ENCODE measurements around the gene STK24. TPM values are rescaled to one million over a fixed set of nuclear protein-coding genes. Genes with fewer than 3 reads are reported as not detected.

STK24 gene
- polyA plus RNA-seq, 1 of the 3 experiments (the other 2 are of a cell fraction): 30.5 TPM

DNA sequence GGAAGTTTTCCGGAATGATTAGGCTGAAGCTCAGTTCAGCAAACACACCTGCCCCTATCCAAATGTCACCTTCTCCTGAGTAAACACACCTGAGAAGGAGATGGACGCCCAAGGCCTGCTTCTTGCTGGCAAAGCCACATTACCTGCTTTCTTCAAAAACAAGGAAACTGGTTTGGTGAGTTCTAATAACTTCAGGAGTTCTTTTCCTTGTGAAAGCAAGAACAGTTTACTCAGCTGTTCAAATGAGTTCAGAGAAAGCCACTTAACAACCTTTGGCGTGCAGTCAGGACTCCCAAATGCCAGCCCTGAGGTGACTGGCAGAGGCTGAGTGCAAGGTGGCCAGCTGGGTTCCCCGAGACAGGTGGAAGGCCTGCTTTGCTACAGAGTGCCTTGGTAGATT, 160.5 kb downstream of the STK24 start:
- H3K27ac ChIP-seq (ENCODE audit: low read depth in 2 of 2, low read length in 1 of 2): no peak overlapping the region
- H3K79me2 ChIP-seq (ENCODE audit: insufficient read depth): no peaks in the 10 kb centered on the region
- no peaks in the 10 kb centered on the region for H4K20me1 ChIP-seq (ENCODE audit: insufficient read depth)
- no peaks in the 10 kb centered on the region for H3K4me1 ChIP-seq (ENCODE audit: control insufficient read depth in 1 of 2, insufficient read depth in 2 of 2, low read depth in 1 of 2, low read length in 1 of 2)
- H2AFZ ChIP-seq (ENCODE audit: low read depth): no peak overlapping the region
- ChIA-PET CTCF (interaction anchor here (1.2 to 2.0 kb wide), 2 partner anchors 29 to 257 kb away, joined by 4 to 8 read pairs; no protein-coding TSS in a partner anchor), POLR2A (no interaction called here)
- TF ChIP-seq, protein P1, sequence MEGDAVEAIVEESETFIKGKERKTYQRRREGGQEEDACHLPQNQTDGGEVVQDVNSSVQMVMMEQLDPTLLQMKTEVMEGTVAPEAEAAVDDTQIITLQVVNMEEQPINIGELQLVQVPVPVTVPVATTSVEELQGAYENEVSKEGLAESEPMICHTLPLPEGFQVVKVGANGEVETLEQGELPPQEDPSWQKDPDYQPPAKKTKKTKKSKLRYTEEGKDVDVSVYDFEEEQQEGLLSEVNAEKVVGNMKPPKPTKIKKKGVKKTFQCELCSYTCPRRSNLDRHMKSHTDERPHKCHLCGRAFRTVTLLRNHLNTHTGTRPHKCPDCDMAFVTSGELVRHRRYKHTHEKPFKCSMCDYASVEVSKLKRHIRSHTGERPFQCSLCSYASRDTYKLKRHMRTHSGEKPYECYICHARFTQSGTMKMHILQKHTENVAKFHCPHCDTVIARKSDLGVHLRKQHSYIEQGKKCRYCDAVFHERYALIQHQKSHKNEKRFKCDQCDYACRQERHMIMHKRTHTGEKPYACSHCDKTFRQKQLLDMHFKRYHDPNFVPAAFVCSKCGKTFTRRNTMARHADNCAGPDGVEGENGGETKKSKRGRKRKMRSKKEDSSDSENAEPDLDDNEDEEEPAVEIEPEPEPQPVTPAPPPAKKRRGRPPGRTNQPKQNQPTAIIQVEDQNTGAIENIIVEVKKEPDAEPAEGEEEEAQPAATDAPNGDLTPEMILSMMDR (IDR thresholded peaks at IDR 0.05): no peak
- TF ChIP-seq POLR2AphosphoS5 (IDR thresholded peaks at IDR 0.05; ENCODE audit: low read depth, low read length) (no peak), SMC3 (IDR thresholded peaks at IDR 0.05; ENCODE audit: low read depth, low read length) (no peak), RCOR1 (IDR thresholded peaks at IDR 0.05; ENCODE audit: low read length) (no peak), YY1 (IDR thresholded peaks at IDR 0.05; ENCODE audit: low read depth) (no peak), NFIC (IDR thresholded peaks at IDR 0.05; ENCODE audit: borderline replicate concordance) (no peak), FOXM1 (IDR thresholded peaks at IDR 0.05; ENCODE audit: low read depth) (no peak), SIN3A (IDR thresholded peaks at IDR 0.05; ENCODE audit: borderline replicate concordance, low read depth, low read length) (no peak), EZH2phosphoT487 (IDR thresholded peaks at IDR 0.05; ENCODE audit: borderline replicate concordance, low read depth) (no peak), ELF1 (IDR thresholded peaks at IDR 0.05) (no peak), RFX5 (IDR thresholded peaks at IDR 0.05; ENCODE audit: low read length) (no peak), TEAD4 (IDR thresholded peaks at IDR 0.05; ENCODE audit: borderline replicate concordance, insufficient read depth) (no peak), TCF12 (IDR thresholded peaks at IDR 0.05) (no peak)
- TF ChIP-seq, protein P2, sequence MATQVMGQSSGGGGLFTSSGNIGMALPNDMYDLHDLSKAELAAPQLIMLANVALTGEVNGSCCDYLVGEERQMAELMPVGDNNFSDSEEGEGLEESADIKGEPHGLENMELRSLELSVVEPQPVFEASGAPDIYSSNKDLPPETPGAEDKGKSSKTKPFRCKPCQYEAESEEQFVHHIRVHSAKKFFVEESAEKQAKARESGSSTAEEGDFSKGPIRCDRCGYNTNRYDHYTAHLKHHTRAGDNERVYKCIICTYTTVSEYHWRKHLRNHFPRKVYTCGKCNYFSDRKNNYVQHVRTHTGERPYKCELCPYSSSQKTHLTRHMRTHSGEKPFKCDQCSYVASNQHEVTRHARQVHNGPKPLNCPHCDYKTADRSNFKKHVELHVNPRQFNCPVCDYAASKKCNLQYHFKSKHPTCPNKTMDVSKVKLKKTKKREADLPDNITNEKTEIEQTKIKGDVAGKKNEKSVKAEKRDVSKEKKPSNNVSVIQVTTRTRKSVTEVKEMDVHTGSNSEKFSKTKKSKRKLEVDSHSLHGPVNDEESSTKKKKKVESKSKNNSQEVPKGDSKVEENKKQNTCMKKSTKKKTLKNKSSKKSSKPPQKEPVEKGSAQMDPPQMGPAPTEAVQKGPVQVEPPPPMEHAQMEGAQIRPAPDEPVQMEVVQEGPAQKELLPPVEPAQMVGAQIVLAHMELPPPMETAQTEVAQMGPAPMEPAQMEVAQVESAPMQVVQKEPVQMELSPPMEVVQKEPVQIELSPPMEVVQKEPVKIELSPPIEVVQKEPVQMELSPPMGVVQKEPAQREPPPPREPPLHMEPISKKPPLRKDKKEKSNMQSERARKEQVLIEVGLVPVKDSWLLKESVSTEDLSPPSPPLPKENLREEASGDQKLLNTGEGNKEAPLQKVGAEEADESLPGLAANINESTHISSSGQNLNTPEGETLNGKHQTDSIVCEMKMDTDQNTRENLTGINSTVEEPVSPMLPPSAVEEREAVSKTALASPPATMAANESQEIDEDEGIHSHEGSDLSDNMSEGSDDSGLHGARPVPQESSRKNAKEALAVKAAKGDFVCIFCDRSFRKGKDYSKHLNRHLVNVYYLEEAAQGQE (IDR thresholded peaks at IDR 0.05; ENCODE audit: low read depth, low read length): no peak
- TF ChIP-seq, protein P3, sequence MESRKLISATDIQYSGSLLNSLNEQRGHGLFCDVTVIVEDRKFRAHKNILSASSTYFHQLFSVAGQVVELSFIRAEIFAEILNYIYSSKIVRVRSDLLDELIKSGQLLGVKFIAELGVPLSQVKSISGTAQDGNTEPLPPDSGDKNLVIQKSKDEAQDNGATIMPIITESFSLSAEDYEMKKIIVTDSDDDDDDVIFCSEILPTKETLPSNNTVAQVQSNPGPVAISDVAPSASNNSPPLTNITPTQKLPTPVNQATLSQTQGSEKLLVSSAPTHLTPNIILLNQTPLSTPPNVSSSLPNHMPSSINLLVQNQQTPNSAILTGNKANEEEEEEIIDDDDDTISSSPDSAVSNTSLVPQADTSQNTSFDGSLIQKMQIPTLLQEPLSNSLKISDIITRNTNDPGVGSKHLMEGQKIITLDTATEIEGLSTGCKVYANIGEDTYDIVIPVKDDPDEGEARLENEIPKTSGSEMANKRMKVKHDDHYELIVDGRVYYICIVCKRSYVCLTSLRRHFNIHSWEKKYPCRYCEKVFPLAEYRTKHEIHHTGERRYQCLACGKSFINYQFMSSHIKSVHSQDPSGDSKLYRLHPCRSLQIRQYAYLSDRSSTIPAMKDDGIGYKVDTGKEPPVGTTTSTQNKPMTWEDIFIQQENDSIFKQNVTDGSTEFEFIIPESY (IDR thresholded peaks at IDR 0.05; ENCODE audit: borderline replicate concordance, low read depth): no peak
- TF ChIP-seq, protein P4, sequence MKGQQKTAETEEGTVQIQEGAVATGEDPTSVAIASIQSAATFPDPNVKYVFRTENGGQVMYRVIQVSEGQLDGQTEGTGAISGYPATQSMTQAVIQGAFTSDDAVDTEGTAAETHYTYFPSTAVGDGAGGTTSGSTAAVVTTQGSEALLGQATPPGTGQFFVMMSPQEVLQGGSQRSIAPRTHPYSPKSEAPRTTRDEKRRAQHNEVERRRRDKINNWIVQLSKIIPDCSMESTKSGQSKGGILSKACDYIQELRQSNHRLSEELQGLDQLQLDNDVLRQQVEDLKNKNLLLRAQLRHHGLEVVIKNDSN (IDR thresholded peaks at IDR 0.05; ENCODE audit: borderline replicate concordance, low read depth): no peak
- TF ChIP-seq, protein P5, sequence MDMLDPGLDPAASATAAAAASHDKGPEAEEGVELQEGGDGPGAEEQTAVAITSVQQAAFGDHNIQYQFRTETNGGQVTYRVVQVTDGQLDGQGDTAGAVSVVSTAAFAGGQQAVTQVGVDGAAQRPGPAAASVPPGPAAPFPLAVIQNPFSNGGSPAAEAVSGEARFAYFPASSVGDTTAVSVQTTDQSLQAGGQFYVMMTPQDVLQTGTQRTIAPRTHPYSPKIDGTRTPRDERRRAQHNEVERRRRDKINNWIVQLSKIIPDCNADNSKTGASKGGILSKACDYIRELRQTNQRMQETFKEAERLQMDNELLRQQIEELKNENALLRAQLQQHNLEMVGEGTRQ (IDR thresholded peaks at IDR 0.05; ENCODE audit: borderline replicate concordance, low read depth, low read length): no peak
- TF ChIP-seq, protein P6, sequence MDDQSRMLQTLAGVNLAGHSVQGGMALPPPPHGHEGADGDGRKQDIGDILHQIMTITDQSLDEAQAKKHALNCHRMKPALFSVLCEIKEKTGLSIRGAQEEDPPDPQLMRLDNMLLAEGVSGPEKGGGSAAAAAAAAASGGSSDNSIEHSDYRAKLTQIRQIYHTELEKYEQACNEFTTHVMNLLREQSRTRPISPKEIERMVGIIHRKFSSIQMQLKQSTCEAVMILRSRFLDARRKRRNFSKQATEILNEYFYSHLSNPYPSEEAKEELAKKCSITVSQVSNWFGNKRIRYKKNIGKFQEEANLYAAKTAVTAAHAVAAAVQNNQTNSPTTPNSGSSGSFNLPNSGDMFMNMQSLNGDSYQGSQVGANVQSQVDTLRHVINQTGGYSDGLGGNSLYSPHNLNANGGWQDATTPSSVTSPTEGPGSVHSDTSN (IDR thresholded peaks at IDR 0.05): no peak
- TF ChIP-seq, protein P7, sequence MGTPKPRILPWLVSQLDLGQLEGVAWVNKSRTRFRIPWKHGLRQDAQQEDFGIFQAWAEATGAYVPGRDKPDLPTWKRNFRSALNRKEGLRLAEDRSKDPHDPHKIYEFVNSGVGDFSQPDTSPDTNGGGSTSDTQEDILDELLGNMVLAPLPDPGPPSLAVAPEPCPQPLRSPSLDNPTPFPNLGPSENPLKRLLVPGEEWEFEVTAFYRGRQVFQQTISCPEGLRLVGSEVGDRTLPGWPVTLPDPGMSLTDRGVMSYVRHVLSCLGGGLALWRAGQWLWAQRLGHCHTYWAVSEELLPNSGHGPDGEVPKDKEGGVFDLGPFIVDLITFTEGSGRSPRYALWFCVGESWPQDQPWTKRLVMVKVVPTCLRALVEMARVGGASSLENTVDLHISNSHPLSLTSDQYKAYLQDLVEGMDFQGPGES (IDR thresholded peaks at IDR 0.05; ENCODE audit: low read depth, low read length): no peak
- no peaks in the 10 kb centered on the region for H3K27me3 ChIP-seq (ENCODE audit: insufficient read depth)
- no peak overlapping the region for H3K4me2 ChIP-seq
- no peaks in the 10 kb centered on the region for H3K9me3 ChIP-seq
- peaks cover 26 to 37% of the 10 kb centered on the region in 2 experiments for H3K36me3 ChIP-seq (replicated peaks in 1 of 2; ENCODE audit: control insufficient read depth in 1 of 2, insufficient read depth in 2 of 2, low read length in 1 of 2)
- no peak overlapping the region for H3K4me3 ChIP-seq (ENCODE audit: low read depth in 2 of 2, low read length in 1 of 2)
- no peaks in the 10 kb centered on the region for H3K9me2 ChIP-seq
- H3F3A ChIP-seq (replicated peaks; ENCODE audit: insufficient read depth): no peaks in the 10 kb centered on the region
- 94% methylated on average over 3 of the region's 4 CpGs for whole genome bisulfite sequencing (ENCODE audit: low lambda C conversion rate)
- no peak for DNase-seq
- no peak overlapping the region for H3K9ac ChIP-seq
